Fibroblast of the aortic adventitia (primary cell): ENCODE data around the gene LRFN4. TPM values are rescaled to one million over a fixed set of nuclear protein-coding genes. Genes with fewer than 3 reads are reported as not detected.

ENCODE experiments used
- DNase-seq: peaks from one replicate; pipeline ENCODE4 v3.0.0-alpha.2; 2010; ENCODE audit warnings: low read depth
- H3K4me3 ChIP-seq: 2 replicates; pipeline ENCODE4 v1.5.1; 2011; ENCODE audit warnings: low read depth, mild to moderate bottlenecking, control low read depth, low read length, moderate library complexity
- total RNA-seq: library from RNA; depleted of rRNA; stranded (reverse); fragments of >200 nt; gene quantifications from 2 replicates; pipeline ENCODE4 v1.2.3, GENCODE V29; 2012; ENCODE audit warnings: low replicate concordance
- TF ChIP-seq, protein P1 (sequence below): IDR thresholded peaks from 2 replicates; pipeline ENCODE4 v1.5.1; 2011; ENCODE audit warnings: mild to moderate bottlenecking, low read length, control low read depth, inconsistent platforms; ENCODE audit not compliant: insufficient read depth

LRFN4 gene
- total RNA-seq, 1 donor = 25.8 TPM

DNA sequence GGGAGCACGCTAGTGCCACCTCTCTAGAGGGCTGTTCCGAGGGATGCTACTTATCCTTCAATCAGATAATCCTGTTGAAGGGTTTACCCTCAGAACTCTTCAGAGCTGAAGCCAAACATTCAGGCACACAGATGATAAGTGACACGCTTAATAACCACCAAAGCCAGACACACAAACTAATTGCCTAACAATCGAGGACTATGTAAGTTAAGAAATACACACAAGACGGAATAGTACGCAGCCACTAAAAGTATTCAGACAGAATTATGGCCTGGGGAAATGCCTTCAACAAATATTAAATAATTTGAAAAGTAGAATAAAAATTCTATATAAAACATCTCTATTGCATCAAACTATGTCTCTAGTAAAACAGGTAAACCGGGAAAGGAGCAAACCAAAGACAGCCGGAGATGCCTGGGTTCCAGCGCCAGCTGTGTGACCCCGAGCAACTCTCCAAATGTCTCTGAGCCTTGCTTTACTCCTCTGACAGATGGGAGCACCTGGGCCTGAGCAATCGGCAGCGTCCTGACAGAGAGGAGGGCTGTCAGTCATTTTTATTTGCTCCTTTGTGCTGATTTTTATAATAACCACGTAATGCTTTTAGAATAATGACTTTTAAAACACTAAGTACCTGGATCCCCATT is 11.3 kb downstream of the LRFN4 start:
- TF ChIP-seq, protein P1, sequence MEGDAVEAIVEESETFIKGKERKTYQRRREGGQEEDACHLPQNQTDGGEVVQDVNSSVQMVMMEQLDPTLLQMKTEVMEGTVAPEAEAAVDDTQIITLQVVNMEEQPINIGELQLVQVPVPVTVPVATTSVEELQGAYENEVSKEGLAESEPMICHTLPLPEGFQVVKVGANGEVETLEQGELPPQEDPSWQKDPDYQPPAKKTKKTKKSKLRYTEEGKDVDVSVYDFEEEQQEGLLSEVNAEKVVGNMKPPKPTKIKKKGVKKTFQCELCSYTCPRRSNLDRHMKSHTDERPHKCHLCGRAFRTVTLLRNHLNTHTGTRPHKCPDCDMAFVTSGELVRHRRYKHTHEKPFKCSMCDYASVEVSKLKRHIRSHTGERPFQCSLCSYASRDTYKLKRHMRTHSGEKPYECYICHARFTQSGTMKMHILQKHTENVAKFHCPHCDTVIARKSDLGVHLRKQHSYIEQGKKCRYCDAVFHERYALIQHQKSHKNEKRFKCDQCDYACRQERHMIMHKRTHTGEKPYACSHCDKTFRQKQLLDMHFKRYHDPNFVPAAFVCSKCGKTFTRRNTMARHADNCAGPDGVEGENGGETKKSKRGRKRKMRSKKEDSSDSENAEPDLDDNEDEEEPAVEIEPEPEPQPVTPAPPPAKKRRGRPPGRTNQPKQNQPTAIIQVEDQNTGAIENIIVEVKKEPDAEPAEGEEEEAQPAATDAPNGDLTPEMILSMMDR = no peak
- DNase-seq = no peak
- no peak overlapping the region for H3K4me3 ChIP-seq

DNA sequence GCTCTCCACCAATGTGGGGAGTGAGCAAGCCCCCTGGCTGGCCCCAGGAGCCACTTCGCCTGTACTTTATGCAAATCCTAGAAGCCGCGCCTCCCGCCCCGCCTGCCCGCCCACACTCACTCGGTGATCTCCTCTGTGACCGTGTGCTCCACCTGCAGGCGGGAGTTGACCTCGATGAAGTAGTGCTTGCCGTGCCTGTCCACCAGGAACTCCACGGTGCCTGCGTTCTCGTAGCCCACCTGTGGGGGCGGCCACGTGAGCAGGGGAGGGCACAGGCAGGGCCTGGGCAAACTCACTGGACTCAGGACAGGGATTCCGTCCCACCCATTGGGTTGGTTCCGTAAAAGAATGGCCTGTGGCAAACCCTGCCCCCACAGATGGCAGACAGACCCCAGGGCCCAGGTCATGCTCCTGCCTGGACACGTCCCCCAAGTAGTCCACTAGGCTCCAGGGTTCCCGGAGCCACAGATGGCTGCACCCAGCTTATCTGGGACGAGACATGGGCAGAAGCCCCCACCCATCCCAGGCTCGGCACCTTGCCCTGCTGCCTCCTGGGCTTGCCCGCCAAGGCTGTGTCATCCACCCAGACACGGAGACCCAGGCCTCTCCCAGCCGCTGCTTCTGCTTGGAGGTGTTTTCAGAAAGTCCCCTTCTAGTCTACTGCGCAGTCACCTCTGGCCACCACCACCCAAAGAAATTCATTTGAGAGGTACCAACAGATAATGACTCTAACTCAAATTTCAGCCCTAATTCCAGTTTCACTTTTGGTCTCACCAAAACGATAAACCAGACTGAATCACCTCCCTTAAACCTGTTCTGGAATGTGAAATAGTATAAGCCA is 12.1 kb downstream of the LRFN4 start:
- DNase-seq = no peak
- no peak overlapping the region for H3K4me3 ChIP-seq
- TF ChIP-seq, protein P1 = no peak

DNA sequence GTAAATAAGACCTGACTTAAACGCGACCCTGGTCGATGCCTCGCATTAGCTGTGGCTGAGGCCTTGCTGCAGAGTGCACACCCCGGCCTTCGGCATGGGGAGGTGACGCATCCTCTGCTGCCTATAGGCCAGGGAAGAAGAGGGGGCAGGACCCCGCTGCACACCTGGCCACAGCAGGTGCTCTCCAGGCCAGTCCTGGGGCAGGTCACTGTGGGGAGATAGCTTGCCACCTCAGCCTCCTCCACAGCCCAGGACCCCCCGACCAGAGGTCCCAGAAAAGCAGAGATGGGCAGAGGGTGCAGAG is 12.7 kb downstream of the LRFN4 start:
- H3K4me3 ChIP-seq = no peak overlapping the region
- TF ChIP-seq, protein P1 = no peak
- no peak for DNase-seq

DNA sequence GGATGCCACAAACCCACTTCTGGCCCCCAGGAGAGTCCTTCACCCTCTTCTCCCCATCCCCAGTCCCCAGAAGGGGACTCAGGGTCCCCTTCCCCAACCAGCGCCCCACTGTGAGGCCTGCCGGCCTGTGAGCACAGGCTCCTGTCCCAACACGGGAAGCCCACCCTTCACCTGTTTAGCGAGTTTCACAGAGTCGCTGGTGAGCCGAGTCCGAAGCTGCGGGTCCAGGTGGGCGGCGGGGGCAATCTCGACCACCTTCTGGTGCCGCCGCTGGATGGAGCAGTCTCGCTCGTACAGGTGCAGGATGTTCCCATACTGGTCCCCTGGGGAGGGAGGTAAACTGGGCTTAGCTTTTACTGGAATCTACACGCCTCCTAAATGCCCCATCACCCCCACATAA is 13.3 kb downstream of the LRFN4 start:
- TF ChIP-seq, protein P1 = no peak
- no peak for DNase-seq
- no peak overlapping the region for H3K4me3 ChIP-seq

DNA sequence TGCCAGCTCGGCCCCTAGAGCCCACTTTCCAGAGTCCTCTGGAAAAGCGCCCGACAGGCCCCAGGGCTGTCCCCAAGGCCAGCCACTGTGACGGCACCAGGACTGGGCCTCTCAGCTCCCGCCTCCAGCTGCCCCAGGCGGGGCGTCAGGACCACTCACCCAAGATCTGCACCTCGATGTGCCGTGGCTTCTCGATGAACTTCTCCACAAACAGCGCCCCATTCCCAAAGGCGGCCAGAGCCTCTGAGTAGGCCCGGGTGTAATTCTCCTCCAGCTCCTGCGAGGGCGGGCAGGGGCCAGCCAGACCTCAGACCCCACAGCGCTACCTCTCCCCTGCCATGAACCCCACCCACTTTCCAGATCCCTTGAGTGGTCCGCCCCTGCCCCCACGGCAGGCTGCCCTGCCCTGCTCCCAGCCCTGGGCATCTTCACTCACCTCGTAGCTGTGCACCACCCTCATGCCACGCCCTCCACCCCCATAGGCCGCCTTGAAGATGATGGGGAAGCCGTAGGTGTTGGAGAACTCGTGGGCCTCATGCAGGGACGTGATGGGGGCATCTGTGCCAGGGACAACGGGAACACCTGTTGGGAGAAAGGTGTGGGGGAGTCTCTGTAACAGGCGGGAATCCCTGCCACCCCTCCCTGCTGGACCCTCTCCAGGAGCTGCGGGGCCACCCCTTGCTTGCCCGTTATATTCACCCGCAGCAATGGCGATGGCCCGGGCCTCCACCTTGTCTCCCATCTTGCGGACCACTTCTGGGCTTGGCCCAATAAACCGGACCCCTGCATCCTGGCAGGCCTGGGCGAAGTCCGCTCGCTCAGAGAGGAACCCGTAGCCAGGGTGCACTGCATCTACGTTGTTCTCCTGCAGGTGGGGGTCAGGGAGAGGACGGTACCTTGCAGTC is 14.0 kb downstream of the LRFN4 start:
- no peak for DNase-seq
- TF ChIP-seq, protein P1 = no peak
- no peak overlapping the region for H3K4me3 ChIP-seq

DNA sequence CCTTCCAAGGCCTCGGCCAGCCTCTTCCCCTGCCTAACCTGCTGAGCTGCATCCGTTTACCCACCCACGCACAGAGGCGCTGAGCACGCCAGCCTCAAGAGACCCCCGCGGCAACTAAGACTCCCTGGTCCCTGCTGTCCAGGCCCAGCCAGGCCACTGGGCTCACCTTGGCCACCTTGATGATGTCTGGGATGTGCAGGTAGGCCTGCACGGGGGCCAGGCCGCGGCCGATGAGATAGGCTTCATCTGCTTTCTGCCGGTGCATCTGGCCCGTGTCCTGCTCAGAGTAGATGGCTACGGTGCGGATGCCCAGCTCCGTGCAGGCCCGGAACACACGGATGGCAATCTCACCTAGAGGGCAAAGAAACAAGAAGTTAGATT is 14.6 kb downstream of the LRFN4 start:
- DNase-seq = no peak
- H3K4me3 ChIP-seq = no peak overlapping the region
- TF ChIP-seq, protein P1 = no peak
